ENCODE results near the gene DOK5.

DNA sequence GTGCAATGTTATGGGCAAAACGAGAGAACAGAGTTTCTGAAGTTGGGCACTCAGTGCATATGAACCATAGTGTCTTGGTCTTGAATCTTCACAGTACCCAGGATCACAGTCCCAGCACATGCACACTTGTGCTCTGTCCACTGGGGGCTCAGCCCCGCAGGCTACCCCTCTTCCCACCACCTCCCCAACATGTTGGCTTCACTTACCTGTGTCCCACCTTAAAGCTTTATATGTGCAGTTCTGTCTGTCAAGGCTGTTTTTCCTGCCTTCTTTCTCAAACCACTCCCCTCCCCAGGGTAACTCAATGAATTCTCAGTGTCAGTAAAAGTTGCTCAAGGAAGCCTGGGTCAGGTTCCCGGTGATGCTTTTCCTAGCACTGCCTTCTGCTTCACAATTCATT is 129.9 kb downstream of the DOK5 start:
- TF ChIP-seq, protein P1, sequence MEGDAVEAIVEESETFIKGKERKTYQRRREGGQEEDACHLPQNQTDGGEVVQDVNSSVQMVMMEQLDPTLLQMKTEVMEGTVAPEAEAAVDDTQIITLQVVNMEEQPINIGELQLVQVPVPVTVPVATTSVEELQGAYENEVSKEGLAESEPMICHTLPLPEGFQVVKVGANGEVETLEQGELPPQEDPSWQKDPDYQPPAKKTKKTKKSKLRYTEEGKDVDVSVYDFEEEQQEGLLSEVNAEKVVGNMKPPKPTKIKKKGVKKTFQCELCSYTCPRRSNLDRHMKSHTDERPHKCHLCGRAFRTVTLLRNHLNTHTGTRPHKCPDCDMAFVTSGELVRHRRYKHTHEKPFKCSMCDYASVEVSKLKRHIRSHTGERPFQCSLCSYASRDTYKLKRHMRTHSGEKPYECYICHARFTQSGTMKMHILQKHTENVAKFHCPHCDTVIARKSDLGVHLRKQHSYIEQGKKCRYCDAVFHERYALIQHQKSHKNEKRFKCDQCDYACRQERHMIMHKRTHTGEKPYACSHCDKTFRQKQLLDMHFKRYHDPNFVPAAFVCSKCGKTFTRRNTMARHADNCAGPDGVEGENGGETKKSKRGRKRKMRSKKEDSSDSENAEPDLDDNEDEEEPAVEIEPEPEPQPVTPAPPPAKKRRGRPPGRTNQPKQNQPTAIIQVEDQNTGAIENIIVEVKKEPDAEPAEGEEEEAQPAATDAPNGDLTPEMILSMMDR (IDR thresholded peaks at IDR 0.05) = no peak
- no peak for TF ChIP-seq EP300 (IDR thresholded peaks at IDR 0.05)
- TF ChIP-seq POLR2A (IDR thresholded peaks at IDR 0.05) = no peak

Measured in ovary (tissue), 3 donors.